Stimulated activated CD8-positive, alpha-beta memory T cell treated with anti-CD3 and anti-CD28 coated beads, Interleukin-15, amount 100 ng/mL, for 24 hours (primary cell): ENCODE data around the gene BSN.
A peak's percentile ranks its signal among the peaks of the same experiment; 100 is the strongest.
"Not testable (repeated sequence)": the region's sequence is repeated elsewhere in the genome, so short reads cannot be mapped to it uniquely, and the experiment has no call there.

Experiments used
- DNase-seq: peaks from one replicate; pipeline ENCODE4 v3.0.0-alpha.2; 2020; ENCODE audit warnings: low read depth

Gene BSN

DNA sequence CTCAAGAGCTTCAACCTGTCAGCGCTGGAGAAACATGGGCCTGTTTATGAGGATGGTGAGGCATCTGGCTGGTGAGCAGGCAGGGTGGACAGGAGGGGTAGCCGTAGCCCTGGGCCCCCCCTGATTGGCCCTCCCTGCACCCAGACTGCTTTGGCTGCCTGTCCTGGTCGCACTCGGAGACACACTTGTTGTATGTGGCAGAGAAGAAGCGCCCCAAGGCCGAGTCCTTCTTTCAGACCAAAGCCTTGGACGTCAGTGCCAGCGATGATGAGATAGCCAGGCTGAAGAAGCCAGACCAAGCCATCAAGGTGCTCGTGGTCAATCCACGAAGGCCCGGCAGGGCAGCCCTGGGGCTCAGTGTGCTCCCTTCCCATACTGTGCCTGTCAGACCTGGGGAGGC is 121.6 kb downstream of the BSN start:
- DNase-seq: no peak

DNA sequence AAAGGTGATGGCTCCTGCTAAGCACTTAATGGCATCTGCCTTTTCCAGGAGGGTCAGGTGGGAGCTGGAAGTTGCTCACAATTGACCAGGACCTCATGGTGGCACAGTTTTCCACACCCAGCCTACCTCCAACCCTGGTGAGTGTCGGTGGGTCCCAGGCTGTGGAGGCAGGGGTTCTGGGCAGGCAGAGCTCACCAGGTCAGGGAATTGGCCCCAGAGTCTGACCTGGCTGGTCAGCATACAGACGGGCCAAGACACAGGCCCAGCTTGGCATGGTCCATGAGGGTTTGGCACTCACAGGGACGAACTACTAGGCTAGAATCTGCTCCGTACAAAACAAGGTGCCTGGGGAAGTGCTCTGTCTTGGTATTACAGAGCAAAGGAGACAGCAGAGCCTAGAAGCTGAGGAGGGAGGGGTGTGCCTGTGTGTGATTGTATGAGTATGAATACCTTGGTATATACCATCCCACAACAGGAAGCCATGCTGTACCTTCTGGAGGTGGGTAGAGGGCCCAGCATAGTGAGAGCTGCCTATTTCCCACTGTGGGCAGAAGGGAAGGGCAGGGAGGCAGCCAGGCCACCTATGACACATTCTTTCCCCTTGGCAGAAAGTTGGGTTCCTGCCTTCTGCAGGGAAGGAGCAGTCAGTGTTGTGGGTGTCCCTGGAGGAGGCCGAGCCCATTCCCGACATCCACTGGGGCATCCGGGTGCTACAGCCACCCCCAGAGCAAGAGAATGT is 126.4 kb downstream of the BSN start:
- DNase-seq: no peak

DNA sequence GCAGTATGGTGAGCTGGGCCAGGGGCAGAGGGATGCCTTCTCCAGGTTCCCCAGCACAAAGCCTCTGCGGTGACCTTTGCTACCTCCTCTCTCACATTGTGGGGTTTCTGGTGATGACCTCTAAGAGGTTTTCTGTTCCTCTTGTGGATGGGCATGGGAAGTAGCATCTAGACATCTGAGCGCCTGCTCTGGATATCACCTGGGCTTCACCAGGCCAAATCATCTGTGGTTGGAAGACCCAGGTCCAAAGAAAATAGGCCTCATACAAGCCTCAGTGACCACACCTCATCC is 126.9 kb downstream of the BSN start:
- no peak for DNase-seq

DNA sequence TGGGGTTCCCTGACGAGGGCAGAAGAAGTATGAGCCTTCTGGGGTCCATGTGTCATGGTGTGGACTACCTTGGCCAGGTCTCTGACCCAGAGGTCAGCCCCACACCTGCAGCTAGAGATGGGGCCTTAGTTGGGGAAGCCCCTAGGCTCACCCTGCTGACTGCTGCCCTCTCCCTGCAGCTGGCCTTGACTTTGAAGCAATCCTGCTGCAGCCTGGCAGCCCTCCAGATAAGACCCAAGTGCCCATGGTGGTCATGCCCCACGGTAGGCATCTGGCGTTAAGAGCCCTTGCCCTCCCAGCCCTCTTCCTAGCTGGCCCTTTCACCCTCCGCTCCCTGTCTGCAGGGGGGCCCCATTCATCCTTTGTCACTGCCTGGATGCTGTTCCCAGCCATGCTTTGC is 127.3 kb downstream of the BSN start:
- DNase-seq: no peak

DNA sequence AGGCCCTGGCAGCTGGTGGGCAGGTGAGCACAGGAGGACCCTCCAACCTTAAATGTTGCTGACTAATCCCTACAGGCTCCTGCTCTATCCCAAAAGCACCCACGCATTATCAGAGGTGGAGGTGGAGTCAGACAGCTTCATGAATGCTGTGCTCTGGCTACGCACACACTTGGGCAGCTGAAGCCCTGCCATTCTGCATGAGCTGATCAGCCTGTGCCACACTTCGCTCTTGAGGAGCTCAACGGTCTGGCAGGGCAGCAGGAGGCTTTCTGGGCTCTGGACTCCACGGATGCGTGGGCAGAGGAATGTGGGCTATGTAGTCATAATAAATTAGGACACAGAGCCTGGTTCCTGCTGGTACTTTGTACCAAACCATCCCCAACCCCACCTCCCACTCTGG is 128.9 kb downstream of the BSN start:
- DNase-seq: no peak

DNA sequence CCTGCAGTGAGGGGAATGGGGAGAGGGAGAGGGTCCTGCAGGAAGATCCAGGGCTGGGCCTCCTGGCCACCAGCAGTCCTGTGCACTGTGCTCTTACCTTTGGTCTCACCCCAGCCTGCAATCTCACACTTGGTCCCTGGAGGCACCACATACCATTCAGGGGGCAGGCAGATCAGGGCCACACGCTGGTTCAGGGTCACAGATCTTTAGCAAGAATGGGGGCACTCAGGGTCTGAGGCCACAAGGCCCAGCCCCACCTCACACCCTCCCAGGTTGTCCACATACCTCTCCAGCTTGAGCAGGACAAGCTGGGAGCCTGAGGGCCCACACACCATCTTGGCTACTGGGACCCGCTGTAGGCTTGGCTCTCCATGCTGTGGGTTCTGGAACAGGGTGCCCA is 130.2 kb downstream of the BSN start:
- not testable (repeated sequence) for DNase-seq

DNA sequence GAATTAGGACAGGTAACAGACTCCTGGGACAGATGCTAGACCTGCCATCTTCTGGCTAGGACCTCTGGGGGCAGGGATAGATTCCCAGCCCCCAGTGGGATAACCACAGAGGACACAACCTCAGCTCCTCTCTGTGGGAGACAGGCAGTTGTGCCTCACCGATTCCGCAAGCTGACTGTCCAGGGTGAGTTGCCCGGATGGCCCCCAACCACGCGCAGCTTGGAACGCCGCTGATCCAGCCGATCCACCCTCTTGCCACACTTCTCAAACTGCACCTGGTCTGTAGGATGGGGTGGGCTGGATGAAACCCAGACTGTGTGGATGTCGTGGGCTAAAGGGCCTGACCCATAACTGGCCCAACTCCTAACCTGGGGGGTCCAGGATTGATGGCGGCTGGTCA is 130.8 kb downstream of the BSN start:
- not testable (repeated sequence) for DNase-seq

DNA sequence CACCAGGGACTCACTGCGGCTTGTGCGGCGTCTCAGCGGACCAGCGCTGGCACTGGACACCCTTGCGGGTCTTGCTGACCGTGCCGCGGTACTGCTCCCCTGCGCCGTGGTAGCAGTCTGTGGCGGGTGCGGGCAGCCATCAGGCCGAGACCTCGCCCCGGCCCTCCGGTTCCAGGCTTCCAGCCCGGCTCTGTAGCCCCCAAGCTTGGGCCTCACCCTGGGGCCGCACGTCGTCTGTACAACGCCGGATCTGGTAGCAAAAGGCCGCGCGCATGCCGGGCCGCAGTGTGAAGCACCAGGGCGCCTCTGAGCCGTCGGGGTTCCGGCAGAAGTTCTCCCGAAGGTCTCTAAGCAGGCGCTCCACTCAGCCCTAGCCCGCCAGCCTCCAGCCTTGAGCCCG is 131.6 kb downstream of the BSN start:
- DNase-seq: not testable (repeated sequence)

DNA sequence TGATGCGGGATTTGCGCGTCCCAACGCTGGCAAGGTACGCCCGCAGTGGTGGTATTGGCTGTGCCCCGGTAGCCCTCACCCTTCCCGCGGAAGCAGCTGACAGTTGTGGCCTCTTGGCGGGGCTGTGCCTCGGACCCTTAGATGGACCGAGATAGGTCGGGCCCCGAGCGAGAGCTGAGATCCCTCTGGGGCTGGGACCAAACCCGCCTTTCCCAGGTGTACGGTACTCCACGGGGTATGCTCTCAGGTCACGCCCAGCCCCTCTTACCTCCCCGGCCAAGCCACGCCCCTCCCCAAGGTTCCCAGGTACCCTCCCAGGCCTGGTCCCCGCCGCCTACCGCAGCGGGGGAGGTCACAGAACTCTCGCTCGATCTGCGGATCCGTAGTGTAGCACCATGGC is 132.1 kb downstream of the BSN start:
- not testable (repeated sequence) for DNase-seq

DNA sequence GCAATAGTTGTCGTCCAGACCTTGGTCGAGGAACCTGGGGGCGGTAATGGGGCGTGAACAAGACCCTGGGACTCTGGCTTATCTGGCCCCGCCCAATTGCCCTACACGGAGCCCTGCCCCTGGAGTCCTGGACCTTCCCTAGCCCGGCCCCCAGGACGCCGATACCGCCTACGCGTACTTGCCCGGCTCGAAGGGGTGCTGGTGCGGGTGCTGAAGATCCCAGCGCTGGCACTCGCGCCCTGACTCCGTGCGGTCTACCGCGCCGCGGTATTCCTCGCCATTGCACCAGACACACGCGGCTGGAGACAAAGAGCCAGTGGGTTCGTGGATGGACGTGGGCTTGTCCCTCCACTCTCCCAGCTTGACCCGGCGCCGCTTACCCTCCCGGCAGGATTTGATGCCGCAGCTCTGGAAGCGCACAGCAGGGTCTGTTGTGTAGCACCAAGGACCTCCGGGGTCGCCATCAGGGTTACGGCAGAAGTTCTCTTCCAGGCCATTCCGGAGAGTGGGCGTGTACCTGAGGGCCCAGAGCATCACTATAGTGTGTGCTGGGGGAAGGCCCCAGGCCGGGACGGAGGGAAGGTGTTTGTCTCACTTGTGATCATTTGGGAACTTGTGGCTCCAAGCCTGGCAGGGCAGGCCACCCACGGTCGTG is 132.6 kb downstream of the BSN start:
- not testable (repeated sequence) for DNase-seq

DNA sequence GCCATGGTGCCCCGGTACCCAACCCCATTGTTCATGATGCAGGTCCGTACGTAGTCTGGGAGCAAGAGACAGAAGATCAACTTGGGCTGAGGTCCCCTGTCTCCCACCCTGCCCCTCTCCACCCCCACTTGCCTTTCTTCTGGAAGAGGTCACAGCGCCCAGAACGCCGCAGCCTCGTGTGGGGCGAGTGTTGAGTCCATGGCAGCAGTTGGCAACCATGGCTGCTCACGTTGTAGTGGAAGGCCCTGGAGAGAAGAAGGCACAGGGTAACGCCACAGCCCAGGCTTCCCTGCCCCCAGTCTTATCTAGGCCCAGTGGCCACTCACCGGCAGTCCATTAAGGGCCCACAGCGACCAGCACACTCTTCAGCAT is 133.1 kb downstream of the BSN start:
- DNase-seq: not testable (repeated sequence)

DNA sequence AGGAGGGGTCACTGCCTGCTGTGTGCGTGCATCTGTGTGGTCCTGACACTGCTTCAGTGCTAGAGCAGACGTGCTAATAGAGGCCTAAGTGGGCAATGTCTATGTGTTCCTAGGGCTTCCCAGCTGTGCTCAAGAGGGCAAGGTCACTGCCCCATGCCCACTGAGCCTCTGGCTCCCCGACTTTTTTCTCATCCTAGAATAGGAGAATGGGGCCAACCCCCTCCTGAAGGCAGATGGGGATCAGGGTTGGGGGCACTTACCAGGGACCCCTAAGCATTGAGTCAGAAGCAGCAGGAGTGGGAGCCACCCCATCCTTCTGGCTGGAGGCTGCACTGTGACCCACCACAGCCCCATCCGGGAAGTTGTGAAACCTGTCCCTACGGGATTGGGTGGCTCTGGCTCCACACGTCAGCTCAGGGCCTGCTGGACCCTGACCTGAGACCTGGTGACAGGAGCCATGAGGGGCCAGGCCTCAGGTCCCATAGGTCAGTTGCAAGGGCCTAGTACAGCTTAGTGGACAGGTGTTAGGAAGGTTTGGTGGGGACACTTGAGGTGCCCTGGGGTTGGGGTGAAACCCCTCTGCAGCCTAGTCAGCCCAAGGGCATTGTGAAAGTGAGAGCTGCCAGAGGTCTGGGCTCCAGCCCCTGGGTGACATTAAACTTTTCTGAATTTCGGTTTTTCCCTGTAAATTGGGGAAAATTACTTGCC is 134.2 kb downstream of the BSN start:
- DNase-seq: not testable (repeated sequence)

DNA sequence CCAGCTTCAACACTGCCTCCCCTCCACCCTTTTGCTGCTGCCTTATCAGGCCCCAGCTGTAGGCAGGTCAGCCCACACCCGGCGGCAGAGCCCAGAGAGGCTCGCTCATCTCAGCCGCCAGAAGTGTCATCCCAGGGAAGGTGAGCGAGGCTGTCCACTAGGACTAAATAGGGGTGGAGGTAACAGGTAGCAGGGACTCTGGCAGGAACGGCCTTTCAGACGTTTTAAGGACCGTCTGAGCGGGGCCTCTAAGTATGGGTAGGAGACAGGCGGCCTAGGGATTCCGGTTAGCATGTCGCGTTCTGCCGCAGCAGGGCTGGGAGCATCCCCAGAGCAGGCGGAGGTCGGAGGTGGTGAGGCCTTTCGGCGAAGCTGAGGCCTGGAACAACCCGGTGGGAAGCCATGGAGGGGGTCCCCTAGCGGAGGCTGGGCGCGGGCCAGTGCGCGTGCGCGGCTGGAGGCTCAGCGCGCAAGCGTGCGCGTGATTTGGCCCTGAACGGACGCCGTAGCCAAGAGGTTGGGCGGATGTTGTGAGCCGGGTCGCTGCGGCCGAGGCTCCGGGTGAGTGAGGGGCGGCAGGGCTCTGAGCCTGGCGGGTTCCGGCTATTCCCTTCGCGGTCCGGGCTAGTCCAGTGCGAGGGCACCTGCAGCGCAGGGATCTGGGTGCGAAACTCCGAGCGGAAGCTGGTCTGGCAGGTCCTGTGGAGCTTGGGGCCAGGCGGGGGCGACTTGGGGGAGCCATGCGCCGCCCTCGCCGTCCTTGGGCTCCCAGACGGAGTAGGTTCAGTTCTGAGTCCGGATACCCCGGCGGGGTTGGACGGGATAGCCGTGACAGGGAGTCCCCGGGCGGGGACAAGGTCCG is 135.0 kb downstream of the BSN start, which contains the start of the genes MST1 and RNF123:
TSS of gene MST1 (minus strand) at position 429 of the 862 bp plus-strand sequence. CDS start 783 bp downstream, outside the sequence.
TSS of gene RNF123 (plus strand) at position 512 of the 862 bp plus-strand sequence. CDS start 1,609 bp downstream, outside the sequence.
- peak; percentile 90 for DNase-seq

DNA sequence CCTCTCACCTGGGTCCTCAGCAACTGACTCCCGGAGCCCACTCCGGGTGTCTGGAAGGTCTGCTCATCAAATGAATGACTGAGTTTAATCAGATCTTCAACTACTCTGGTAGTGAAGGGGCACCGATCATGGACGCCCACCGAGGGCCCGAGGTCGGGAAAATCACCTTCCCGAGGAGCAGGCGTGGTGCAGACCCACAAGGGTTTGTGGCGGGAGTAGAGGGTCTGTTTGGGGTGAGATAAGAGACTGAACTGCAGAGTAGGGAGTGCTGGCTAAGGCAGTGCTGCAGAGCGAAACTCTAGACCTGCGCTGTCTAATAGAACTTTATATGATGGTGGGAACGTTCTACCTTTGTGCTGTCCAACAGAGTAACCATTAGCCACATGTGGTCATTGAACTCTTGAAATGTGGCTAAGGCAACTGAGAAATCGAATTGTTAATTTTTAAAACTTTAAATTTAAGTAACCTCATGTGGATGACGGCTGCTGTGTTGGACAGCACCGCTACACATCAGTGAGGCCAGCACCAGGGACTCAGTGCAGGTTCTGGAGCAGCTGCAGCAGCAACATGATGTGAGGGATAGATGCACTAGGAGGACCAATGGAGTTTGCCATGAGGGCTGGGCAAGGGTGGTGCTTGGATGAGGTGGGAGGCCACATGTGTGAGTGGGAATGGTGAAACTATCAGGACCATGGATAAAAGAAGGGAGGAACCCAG is 135.8 kb downstream of the BSN start:
- DNase-seq: not testable (repeated sequence)

DNA sequence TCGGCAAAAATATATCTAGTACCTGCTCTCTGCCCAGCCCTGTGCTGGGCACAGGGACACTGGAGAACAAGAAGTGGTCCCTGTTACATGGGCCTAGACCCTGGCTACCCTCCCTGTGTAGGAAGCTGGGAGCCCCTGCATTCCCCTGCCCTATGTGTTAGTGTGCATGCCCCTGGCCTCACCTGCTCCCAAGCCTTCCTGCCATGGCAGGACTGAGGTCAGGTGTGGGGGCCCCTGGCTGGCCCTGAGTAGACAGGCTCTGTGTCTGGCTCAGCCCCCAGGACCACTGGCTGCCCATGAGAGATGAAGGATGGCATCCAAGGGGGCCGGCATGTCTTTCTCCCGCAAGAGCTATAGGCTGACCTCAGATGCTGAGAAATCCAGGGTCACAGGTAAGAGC is 136.6 kb downstream of the BSN start:
- not testable (repeated sequence) for DNase-seq

DNA sequence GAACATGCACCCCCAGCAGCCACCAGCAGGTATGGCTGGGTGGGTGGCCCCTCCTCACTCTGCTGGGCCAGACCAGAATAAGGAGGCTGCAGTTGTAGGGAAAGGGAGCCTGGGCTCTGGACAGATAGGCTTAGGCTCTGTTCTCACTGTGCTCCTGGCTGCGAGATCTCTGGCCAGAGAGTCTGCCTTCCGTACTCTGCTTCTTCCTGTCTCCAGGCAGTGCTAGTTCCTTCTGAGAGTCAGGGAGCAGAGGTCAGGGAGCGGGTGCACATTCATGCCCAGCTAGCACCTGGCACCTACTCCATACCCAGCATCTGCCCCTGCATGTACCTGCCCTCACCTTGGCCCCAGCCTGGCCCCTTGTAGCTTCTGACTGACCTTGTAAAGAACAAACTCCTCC is 137.2 kb downstream of the BSN start:
- DNase-seq: not testable (repeated sequence)

DNA sequence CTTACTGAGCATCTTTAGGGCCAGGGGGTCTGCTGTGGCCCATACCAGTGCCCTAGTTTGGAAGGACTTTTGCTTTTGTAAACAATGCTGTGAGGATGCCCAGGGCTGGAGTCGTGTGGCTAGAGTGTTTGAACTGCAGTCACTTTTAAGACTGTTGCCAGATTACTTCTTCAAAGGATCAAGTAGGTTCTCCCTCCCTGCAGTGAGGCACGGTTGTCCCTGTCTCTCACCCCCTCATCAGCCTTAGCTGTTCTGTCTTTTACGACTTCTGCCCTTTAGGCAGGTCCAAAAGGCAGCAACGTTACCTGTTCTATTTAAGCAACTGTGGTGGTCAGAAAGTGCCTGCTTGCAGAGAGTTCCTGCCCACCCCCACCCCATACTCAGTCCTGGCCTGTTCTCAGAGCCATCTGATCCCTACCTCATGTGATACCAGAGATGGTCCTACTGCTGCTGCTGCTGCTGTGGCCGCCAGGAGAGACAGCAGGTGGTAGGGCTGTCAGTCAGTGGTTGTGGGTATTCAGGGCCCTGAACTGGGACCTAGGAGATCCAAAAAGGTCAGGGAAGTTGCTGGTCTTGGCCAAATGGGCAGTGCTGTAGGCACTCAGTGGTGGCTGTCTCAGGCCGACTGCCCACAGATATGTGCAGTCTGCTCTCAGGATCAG is 140.3 kb downstream of the BSN start:
- not testable (repeated sequence) for DNase-seq

DNA sequence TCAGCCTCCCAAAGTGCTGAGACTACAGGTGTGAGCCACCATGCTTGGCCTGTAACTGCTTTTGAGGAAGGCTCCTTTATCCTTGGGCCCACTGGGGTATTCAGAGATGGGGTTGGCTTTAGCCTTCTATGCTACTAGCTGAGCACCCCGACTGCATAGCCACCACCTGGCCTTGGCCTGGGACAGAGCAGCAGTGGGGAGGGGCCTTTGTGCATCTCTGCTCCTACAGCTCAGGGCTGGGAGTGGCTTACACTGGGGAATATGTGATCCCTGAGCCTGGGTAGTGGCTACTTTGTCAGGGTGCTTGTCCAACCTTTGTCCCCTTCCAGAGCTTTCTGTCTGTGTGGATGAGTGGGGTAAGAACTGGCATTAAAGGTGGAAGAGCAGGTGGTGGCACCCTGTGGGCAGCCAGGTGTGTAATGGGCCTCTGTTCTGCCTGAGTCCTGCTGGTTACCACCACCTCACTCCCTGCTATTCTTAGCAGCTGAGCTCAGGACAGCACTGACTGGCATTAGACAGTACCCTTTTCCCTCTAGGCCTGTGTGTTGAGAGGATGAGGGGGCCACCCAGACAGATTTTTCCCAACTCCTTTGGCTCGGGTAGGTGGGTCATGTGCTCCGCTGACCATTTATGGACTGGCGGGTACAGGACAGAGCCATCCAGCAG is 141.2 kb downstream of the BSN start:
- not testable (repeated sequence) for DNase-seq

DNA sequence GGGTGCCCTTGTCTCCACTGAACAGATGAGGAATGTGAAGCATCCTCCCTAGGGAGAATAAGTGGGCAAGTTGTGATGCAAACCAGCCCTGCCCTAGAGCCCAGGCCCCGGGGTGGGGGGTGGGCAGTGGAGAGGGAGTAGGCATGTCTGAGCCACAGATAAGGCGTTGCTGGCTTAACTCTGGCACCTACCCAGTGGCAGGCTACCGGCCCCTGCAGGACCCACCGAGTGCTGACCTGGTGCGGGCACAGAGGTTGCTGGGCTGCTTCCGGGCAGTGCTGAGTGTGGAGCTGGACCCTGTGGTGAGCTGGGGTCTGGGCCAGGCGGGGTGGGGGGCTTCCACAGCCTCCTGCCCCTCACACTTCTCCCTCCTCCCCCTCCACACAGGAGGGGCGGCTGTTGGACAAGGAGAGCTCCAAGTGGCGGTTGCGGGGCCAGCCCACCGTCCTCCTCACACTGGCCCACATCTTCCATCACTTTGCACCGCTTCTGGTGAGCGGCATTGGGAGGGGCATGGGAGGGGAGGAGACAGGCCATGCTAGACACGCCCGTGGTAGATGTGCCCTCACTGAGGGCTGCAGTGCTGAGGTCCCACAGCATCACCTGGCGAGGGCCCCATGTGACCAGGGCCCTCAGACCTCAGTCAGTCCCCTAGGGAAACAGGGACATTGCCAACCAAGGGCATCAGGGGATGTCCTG is 145.2 kb downstream of the BSN start:
- DNase-seq: no peak

DNA sequence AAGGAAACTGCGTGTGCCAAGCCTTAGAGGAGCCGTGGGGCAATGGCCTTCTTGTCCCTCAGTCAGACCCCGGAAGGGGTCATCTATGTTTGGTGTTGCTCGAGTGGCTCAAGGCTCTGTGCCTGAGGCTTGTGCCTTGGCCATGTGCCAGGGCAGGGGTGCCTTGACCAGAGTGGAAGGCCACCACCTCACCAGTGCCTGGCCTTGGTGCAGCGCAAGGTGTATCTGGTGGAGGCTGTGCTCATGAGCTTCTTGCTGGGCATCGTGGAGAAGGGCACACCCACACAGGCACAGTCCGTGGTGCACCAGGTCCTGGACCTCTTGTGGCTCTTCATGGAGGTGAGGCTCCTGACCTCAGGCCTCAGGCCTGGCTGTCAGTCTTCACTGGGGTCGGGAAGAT is 145.7 kb downstream of the BSN start:
- no peak for DNase-seq
